GM12875 (cell line): ENCODE results near the gene CSTF2T.

Experiments
- H3K4me3 ChIP-seq: one replicate; pipeline ENCODE4 v1.5.1; 2011; ENCODE audit warnings: low read depth, low read length, control low read depth
- TF ChIP-seq, protein P1 (sequence below): IDR thresholded peaks from 2 replicates; pipeline ENCODE4 v1.5.1; 2011; ENCODE audit warnings: low read depth, mild to moderate bottlenecking, control low read depth, inconsistent platforms, low read length, moderate library complexity, borderline replicate concordance; ENCODE audit not compliant: insufficient read depth

CSTF2T gene

DNA sequence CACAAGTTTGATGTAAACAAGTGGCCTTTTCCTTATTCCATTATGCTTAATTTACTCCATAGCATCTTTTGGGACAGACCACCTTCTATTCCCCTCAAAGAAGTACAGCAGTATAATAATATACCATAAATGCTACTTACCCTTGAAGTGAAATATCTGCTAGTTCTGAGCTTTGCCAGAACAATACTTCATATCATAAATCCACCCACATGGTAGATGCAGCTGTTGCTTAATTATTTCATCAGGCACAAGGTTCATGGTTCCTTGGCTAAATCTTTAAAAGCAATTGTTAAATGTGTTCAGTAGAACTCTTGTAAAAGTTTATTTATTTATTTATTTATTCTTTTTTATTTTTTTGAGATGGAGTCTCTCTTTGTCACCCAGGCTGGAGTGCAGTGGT, 32.9 kb downstream of the CSTF2T start:
- TF ChIP-seq, protein P1, sequence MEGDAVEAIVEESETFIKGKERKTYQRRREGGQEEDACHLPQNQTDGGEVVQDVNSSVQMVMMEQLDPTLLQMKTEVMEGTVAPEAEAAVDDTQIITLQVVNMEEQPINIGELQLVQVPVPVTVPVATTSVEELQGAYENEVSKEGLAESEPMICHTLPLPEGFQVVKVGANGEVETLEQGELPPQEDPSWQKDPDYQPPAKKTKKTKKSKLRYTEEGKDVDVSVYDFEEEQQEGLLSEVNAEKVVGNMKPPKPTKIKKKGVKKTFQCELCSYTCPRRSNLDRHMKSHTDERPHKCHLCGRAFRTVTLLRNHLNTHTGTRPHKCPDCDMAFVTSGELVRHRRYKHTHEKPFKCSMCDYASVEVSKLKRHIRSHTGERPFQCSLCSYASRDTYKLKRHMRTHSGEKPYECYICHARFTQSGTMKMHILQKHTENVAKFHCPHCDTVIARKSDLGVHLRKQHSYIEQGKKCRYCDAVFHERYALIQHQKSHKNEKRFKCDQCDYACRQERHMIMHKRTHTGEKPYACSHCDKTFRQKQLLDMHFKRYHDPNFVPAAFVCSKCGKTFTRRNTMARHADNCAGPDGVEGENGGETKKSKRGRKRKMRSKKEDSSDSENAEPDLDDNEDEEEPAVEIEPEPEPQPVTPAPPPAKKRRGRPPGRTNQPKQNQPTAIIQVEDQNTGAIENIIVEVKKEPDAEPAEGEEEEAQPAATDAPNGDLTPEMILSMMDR: no peak
- H3K4me3 ChIP-seq: no peak overlapping the region

DNA sequence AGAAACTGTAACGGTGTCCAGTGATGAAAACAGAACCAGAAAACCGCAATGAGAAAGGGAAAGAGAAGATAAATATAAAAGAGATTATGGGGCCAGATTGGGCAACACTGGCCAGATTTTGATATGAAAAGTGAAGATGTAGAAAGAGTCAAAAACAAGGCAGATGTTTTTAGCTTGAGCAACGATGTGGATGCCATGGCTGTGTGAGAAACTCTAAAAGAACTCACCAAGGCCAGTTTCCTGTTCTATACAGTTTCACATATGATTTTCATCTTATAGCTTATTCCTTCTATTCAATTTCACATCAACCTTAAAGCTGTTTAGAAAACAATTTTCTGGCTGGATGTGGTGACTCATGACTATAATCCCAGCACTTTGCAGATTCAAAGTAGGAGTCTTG, 36.3 kb downstream of the CSTF2T start:
- TF ChIP-seq, protein P1: no peak
- H3K4me3 ChIP-seq: no peak overlapping the region

DNA sequence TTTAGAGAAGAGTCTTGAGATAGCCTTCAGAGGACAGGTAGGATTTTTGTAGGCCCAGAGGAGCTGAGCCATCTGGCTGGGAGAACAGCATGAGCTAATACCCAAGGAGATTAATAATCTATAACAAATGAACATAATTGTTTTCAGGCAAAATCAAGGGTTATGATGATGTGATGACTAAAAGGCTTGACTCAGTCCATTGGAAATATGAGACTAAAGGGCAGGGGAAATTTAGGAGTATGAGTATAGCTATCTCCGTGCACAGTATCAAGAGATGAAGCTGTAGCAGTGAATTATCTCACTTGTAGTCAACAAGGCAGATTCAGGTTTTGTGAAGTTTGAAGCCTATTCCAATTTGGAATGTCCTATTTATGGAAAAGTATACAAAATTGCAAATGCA, 40.1 kb downstream of the CSTF2T start:
- TF ChIP-seq, protein P1: no peak
- no peak overlapping the region for H3K4me3 ChIP-seq

DNA sequence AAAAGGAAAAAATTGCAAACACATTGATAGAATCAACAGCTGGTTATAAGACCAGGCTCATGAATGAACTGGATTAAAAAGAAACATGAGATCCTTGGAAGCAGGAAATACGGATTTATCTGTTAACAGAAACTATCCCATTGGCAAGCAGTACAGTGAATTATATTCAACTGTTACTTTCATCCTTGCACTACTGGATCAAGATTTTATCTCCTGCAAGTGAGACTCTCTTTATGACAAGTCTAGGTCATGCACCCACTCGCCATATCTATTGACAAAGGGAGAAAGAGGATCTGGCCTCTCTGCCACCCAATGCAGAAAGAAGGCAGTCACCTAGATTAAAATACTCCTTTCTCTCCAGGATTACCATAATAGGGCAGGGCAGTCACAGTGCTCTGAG, 41.4 kb downstream of the CSTF2T start:
- H3K4me3 ChIP-seq: no peak overlapping the region
- TF ChIP-seq, protein P1: no peak

DNA sequence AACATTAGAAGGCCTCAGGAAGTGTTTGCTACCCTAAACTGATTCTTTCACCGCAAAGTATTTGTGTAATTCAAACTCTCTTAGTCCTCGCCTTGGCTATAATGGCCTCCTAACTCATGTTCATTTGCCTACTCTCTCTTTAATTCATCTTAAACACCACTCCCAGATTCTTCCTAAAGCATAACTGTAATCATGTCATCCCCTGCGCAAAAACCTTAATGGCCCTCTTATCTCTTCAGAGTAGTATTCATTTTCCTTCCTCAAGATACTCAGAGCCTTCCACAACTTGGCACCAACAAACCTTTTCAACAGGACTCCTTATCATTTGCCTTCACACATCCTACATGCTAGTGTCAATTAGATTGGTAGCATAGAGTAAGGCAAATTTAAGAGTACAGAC, 42.9 kb downstream of the CSTF2T start:
- no peak overlapping the region for H3K4me3 ChIP-seq
- TF ChIP-seq, protein P1: no peak

DNA sequence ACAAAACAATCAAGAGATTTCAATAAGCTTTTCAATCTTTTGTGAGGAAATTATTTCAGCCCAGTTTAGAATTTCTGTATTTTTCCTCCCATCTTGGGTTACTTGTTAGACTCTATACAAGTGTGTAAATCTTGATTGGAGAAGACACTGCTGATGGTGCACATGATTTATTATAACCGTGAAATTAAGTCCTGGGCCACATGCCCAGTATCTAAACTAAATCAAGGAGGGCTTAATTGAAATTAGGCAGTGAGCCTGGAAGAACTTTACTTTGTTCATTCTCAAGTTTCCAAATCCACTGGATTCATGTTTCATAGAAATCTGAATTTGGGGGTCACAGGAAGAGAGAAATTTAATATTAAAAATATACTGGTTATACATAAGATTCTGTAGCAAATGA, 44.5 kb downstream of the CSTF2T start:
- H3K4me3 ChIP-seq: no peak overlapping the region
- TF ChIP-seq, protein P1: no peak

DNA sequence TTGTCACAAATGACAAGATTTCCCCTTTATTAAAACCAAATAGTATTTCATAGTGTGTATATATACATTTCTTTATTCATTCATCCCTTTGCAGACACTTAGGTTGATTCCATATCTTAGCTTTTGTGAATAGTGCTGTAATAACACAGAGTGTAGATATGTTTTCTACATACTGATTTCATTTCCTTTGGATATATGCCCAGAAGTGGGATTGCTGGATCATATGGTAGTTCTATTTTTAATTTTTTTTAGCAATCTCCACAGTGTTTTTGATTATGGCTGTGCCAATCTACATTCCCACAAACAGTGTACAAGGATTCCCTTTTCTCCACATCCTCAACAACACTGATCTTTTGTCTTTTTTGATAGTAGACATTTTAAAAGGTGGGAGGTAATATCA, 46.4 kb downstream of the CSTF2T start:
- TF ChIP-seq, protein P1: no peak
- no peak overlapping the region for H3K4me3 ChIP-seq
